H9 (cell line): ENCODE measurements around the gene OXTR. TPM values are rescaled to one million over a fixed set of nuclear protein-coding genes. Genes with fewer than 3 reads are reported as not detected.

Source experiments
- DNase-seq: peaks from one replicate; pipeline ENCODE4 v3.0.0-alpha.2; 2017
- H2AFZ ChIP-seq: one replicate; pipeline ENCODE4 v1.6.1; 2013; ENCODE audit warnings: mild to moderate bottlenecking, low read length, control low read depth, moderate library complexity
- H2AK5ac ChIP-seq: 2 replicates; pipeline ENCODE4 v1.6.1; 2013; ENCODE audit warnings: low read length, control low read depth, mixed read lengths; ENCODE audit not compliant: insufficient read length
- H2BK120ac ChIP-seq: one replicate; pipeline ENCODE4 v1.6.1; 2013; ENCODE audit warnings: low read depth, mild to moderate bottlenecking, low read length, control low read depth, inconsistent platforms; ENCODE audit not compliant: poor library complexity, severe bottlenecking
- H2BK12ac ChIP-seq: 2 replicates; pipeline ENCODE4 v1.6.1; 2013; ENCODE audit warnings: low read length, control low read depth, mixed read lengths, low read depth; ENCODE audit not compliant: insufficient read length
- H2BK15ac ChIP-seq: 2 replicates; pipeline ENCODE4 v1.6.1; 2013; ENCODE audit warnings: low read depth, low read length, control low read depth
- H2BK20ac ChIP-seq: one replicate; pipeline ENCODE4 v1.6.1; 2013; ENCODE audit warnings: low read depth, mild to moderate bottlenecking, low read length, control low read depth, inconsistent platforms; ENCODE audit not compliant: poor library complexity, severe bottlenecking
- H2BK5ac ChIP-seq: 2 replicates; pipeline ENCODE4 v1.6.1; 2013; ENCODE audit warnings: low read length, control low read depth, mixed read lengths; ENCODE audit not compliant: insufficient read length
- H3K14ac ChIP-seq: 2 replicates; pipeline ENCODE4 v1.6.1; 2013; ENCODE audit warnings: low read length, control low read depth; ENCODE audit not compliant: insufficient read depth
- H3K18ac ChIP-seq: 2 replicates; pipeline ENCODE4 v1.6.1; 2013; ENCODE audit warnings: low read depth, mild to moderate bottlenecking, mixed read lengths, low read length, control low read depth; ENCODE audit not compliant: insufficient read length
- H3K23ac ChIP-seq: 2 replicates; pipeline ENCODE4 v1.6.1; 2013; ENCODE audit warnings: low read length, control low read depth, mixed read lengths, low read depth; ENCODE audit not compliant: insufficient read length
- H3K23me2 ChIP-seq: 2 replicates; pipeline ENCODE4 v1.6.1; 2013; ENCODE audit warnings: low read depth, mild to moderate bottlenecking, mixed read lengths, low read length, control low read depth; ENCODE audit not compliant: insufficient read length, poor library complexity, severe bottlenecking
- H3K27ac ChIP-seq: 2 replicates; pipeline ENCODE4 v1.5.1; 2013; ENCODE audit warnings: low read length, control low read depth, mixed read lengths, low read depth; ENCODE audit not compliant: insufficient read length
- H3K27me3 ChIP-seq: 2 replicates; pipeline ENCODE4 v1.6.1; 2013; ENCODE audit warnings: low read length, control low read depth, inconsistent platforms; ENCODE audit not compliant: insufficient read depth
- H3K4ac ChIP-seq: 2 replicates; pipeline ENCODE4 v1.6.1; 2013; ENCODE audit warnings: low read depth, mild to moderate bottlenecking, control low read depth, inconsistent platforms, low read length, moderate library complexity
- H3K4me1 ChIP-seq: 2 replicates; pipeline ENCODE4 v1.6.1; 2013; ENCODE audit warnings: low read length, control low read depth, inconsistent platforms; ENCODE audit not compliant: insufficient read depth
- H3K4me2 ChIP-seq: 2 replicates; pipeline ENCODE4 v1.6.1; 2013; ENCODE audit warnings: low read length, control low read depth, mixed read lengths; ENCODE audit not compliant: insufficient read length, insufficient read depth
- H3K56ac ChIP-seq: 2 replicates; pipeline ENCODE4 v1.6.1; 2013; ENCODE audit warnings: low read depth, mild to moderate bottlenecking, mixed read lengths, low read length, control low read depth; ENCODE audit not compliant: insufficient read length
- H3K79me1 ChIP-seq: 2 replicates; pipeline ENCODE4 v1.6.1; 2013; ENCODE audit warnings: low read depth, mild to moderate bottlenecking, moderate library complexity, low read length, control low read depth, inconsistent platforms; ENCODE audit not compliant: insufficient read depth, poor library complexity, severe bottlenecking
- H3K79me2 ChIP-seq: 2 replicates; pipeline ENCODE4 v1.6.1; 2013; ENCODE audit warnings: low read length, control low read depth, inconsistent platforms; ENCODE audit not compliant: insufficient read depth
- H3K9ac ChIP-seq: 2 replicates; pipeline ENCODE4 v1.6.1; 2013; ENCODE audit warnings: low read length, control low read depth, mixed read lengths; ENCODE audit not compliant: insufficient read length; ENCODE audit errors: extremely low read depth
- H3K9me3 ChIP-seq: one replicate; pipeline ENCODE4 v1.6.1; 2013; ENCODE audit warnings: low read depth, low read length, inconsistent platforms; ENCODE audit not compliant: control insufficient read depth
- H3T11ph ChIP-seq: one replicate; pipeline ENCODE4 v1.6.1; 2013; ENCODE audit warnings: mild to moderate bottlenecking, low read length, control low read depth, inconsistent platforms
- H4K20me1 ChIP-seq: one replicate; pipeline ENCODE4 v1.6.1; 2013; ENCODE audit not compliant: control insufficient read depth, insufficient read length, insufficient read depth
- H4K5ac ChIP-seq: 2 replicates; pipeline ENCODE4 v1.6.1; 2013; ENCODE audit warnings: low read depth, mild to moderate bottlenecking, mixed read lengths, low read length, control low read depth; ENCODE audit not compliant: insufficient read length
- H4K8ac ChIP-seq: replicated peaks from 2 replicates; pipeline ENCODE4 v1.6.1; 2013; ENCODE audit warnings: low read length, control low read depth, mixed read lengths, low read depth; ENCODE audit not compliant: insufficient read length
- H4K91ac ChIP-seq: 2 replicates; pipeline ENCODE4 v1.6.1; 2013; ENCODE audit warnings: low read depth, mild to moderate bottlenecking, moderate library complexity, mixed read lengths, low read length, control low read depth; ENCODE audit not compliant: insufficient read length
- H3K27ac Mint-ChIP-seq, 3 experiments: 2 replicates in 2 of 3; 3 replicates in 1 of 3; pipeline ENCODE4 v1.8.0; 2020 to 2021; ENCODE audit warnings: mixed read lengths in 3 of 3, mild to moderate bottlenecking in 1 of 3, moderate library complexity in 1 of 3
- H3K27me3 Mint-ChIP-seq: 2 replicates; pipeline ENCODE4 v1.8.0; 2021; ENCODE audit warnings: low read depth, mild to moderate bottlenecking, moderate library complexity, mixed read lengths
- H3K36me3 Mint-ChIP-seq, 3 experiments: 2 replicates in 2 of 3; 3 replicates in 1 of 3; pipeline ENCODE4 v1.8.0; 2020 to 2021; ENCODE audit warnings: low read depth in 3 of 3, mixed read lengths in 3 of 3; ENCODE audit not compliant: insufficient read depth in 1 of 3
- H3K4me1 Mint-ChIP-seq, 2 experiments: 2 replicates each; pipeline ENCODE4 v1.8.0; 2020; ENCODE audit warnings: mixed read lengths in 2 of 2
- H3K4me3 Mint-ChIP-seq, 2 experiments: 2 replicates in 1 of 2; 3 replicates in 1 of 2; pipeline ENCODE4 v1.8.0; 2020 to 2021; ENCODE audit warnings: mild to moderate bottlenecking in 2 of 2, mixed read lengths in 2 of 2, moderate library complexity in 1 of 2
- H3K9me3 Mint-ChIP-seq, 2 experiments: 2 replicates in 1 of 2; 3 replicates in 1 of 2; pipeline ENCODE4 v1.8.0; 2020; ENCODE audit warnings: mild to moderate bottlenecking in 2 of 2, mixed read lengths in 2 of 2, moderate library complexity in 1 of 2
- WGBS: extraction: QIAGEN DNeasy Blood & Tissue Kit; methylation state at CpG from one replicate; pipeline ENCODE4 v1.1.7; 2013; ENCODE audit warnings: missing lambda C conversion rate, low lambda C conversion rate, mixed read lengths; ENCODE audit not compliant: insufficient read length; ENCODE audit errors: extremely low coverage; 5-methylcytosine and 5-hydroxymethylcytosine counted together
- total RNA-seq: library from RNA; stranded (reverse); gene quantifications from 2 replicates; pipeline ENCODE4 v1.2.1, GENCODE V29; 2021
- TF ChIP-seq, protein P1 (sequence below): fragments of 200-600 bp; sonication (generic); conservative IDR thresholded peaks from 3 replicates; pipeline ENCODE4 v1.8.0; 2021; ENCODE audit warnings: antibody characterized with exemption, mild to moderate bottlenecking

The OXTR gene
- total RNA-seq, 1 experiment from 2014 or later: 1.7 TPM

DNA sequence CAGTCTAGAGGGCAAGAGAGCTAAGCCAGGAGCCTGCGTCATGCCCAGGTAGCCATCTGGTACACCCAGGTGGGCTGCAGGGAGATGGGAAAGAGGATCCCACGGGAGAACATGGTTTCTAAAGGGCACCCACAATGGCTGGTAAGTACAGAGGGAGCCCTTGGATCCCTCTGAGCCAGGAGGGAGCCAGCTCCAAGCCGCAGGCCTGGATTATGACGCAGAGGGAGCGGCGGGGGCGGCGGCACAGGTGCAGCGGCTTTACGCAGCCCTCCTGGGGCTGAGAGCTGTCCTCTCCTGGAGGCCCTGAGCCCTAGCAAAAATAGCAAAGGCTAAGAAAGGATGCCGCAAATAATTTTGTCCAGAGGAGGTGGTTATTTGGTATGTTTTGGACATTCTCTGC is 33.0 kb downstream of the OXTR start:
- H3K27me3 Mint-ChIP-seq: peaks cover 49% of the 10 kb centered on the region
- Histone ChIP-seq H3K9ac (no peak overlapping the region), H3K79me2 (no peaks in the 10 kb centered on the region), H2BK5ac (no peak overlapping the region), H4K91ac (no peak overlapping the region), H3K14ac (no peak overlapping the region), H3T11ph (no peak overlapping the region), H3K27ac (no peak overlapping the region), H2BK12ac (no peak overlapping the region), H3K4me2 (no peak overlapping the region), H3K79me1 (no peaks in the 10 kb centered on the region), H4K5ac (no peak overlapping the region), H4K20me1 (no peaks in the 10 kb centered on the region), H3K9me3 (no peaks in the 10 kb centered on the region), H3K23me2 (no peaks in the 10 kb centered on the region), H4K8ac (no peak overlapping the region), H3K18ac (no peak overlapping the region), H3K56ac (no peak overlapping the region), H3K23ac (no peak overlapping the region), H2BK20ac (no peak overlapping the region), H2BK15ac (no peak overlapping the region), H2BK120ac (no peak overlapping the region), H3K27me3 (no peaks in the 10 kb centered on the region), H2AFZ (no peak overlapping the region), H3K4me1 (peaks cover 3% of the 10 kb centered on the region; the same call in 1 of the 2 replicates), H3K4ac (no peak overlapping the region), H2AK5ac (no peak overlapping the region)
- WGBS: no CpG with 5 or more reads among the region's 11 CpGs
- TF ChIP-seq, protein P1, sequence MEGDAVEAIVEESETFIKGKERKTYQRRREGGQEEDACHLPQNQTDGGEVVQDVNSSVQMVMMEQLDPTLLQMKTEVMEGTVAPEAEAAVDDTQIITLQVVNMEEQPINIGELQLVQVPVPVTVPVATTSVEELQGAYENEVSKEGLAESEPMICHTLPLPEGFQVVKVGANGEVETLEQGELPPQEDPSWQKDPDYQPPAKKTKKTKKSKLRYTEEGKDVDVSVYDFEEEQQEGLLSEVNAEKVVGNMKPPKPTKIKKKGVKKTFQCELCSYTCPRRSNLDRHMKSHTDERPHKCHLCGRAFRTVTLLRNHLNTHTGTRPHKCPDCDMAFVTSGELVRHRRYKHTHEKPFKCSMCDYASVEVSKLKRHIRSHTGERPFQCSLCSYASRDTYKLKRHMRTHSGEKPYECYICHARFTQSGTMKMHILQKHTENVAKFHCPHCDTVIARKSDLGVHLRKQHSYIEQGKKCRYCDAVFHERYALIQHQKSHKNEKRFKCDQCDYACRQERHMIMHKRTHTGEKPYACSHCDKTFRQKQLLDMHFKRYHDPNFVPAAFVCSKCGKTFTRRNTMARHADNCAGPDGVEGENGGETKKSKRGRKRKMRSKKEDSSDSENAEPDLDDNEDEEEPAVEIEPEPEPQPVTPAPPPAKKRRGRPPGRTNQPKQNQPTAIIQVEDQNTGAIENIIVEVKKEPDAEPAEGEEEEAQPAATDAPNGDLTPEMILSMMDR: no peak
- H3K27ac Mint-ChIP-seq: no peak overlapping the region
- no peak for DNase-seq
- no peak overlapping the region for H3K4me3 Mint-ChIP-seq
- no peaks in the 10 kb centered on the region; a peak in 1 of 5 replicates for H3K9me3 Mint-ChIP-seq
- no peaks in the 10 kb centered on the region for H3K36me3 Mint-ChIP-seq
- H3K4me1 Mint-ChIP-seq: peaks cover 15 to 21% of the 10 kb centered on the region in 2 experiments
